ENCODE measurements around the gene SLC35E4.

DNA sequence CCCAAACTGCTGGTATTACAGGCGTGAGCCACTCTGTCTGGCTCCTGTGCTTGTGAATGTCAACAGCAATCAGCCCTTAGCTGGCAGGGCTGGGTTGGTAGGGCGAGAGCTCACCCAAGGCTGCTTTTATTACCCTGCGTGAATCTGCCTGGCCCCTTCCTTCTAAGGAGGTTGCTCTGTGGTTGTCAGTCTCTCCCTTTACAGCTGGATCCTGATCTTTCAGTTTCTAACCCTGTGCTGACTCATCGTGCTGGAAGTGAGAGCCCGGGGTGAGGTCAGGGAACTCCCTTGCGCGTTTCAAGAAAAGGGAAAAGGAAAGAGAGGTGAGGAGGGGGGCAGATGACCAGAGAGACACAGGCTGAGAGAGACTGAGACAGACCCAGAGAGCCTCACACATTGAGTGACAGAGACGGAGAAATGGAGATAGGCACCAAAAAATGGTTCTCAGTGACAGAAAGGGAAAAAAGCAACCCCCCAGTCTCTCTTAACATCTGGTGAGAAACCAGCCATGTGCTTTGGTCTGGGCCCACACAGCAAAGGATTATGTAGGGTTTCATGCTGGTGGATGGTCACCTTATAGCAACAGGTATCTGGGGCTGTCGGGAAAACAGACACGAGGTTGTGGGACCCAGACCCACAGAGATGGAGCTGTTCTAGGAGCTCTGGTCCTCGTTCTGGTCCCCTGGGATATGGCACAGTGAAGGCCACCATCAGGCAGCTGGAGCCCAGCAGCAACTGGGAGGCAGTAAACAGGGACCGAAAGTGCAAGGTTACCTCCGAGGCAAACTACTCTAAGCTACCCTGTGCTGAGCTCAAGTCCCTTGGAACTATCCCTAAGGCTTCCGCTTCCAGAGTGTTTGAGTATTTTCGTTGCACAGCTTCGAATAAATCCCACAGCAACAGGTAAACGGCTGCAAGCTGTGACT is 26.1 kb upstream of the SLC35E4 start:
- TF ChIP-seq REST (IDR thresholded peaks at IDR 0.05; ENCODE audit: insufficient read depth in 1 of 2, low read depth in 2 of 2, low read length in 2 of 2) (no peak), POLR2AphosphoS5 (IDR thresholded peaks at IDR 0.05; ENCODE audit: low read depth, low read length) (no peak), TAF1 (IDR thresholded peaks at IDR 0.05; ENCODE audit: borderline replicate concordance, insufficient read depth, low read length) (no peak), SIN3A (IDR thresholded peaks at IDR 0.05; ENCODE audit: borderline replicate concordance, insufficient read depth, low read length) (no peak)

Data from PFSK-1 (cell line).